ENCODE measurements around the gene ZSWIM8.

DNA sequence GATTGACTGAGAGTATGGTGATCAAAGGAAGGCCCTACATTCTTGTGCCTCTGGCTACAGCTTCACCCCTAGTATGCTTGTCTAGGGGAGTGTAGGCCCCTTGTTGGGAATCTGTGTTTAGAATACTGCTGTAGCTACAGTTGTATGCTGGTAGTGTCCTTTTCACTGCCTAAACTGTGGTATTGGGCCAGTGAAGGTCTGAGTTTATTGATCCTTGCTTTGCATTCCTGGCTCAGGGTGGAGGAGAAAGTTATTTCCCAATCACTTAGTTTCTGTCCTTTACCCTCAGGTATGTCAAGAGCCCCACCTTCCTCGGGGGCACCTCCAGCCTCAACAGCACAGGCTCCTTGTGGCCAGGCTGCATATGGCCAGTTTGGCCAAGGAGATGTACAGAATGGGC, 34.6 kb upstream of the ZSWIM8 start:
- TF ChIP-seq, protein P1, sequence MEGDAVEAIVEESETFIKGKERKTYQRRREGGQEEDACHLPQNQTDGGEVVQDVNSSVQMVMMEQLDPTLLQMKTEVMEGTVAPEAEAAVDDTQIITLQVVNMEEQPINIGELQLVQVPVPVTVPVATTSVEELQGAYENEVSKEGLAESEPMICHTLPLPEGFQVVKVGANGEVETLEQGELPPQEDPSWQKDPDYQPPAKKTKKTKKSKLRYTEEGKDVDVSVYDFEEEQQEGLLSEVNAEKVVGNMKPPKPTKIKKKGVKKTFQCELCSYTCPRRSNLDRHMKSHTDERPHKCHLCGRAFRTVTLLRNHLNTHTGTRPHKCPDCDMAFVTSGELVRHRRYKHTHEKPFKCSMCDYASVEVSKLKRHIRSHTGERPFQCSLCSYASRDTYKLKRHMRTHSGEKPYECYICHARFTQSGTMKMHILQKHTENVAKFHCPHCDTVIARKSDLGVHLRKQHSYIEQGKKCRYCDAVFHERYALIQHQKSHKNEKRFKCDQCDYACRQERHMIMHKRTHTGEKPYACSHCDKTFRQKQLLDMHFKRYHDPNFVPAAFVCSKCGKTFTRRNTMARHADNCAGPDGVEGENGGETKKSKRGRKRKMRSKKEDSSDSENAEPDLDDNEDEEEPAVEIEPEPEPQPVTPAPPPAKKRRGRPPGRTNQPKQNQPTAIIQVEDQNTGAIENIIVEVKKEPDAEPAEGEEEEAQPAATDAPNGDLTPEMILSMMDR (IDR thresholded peaks at IDR 0.05 in 4 of 5, conservative IDR thresholded peaks at IDR 0.05 in 1 of 5) = no peak
- TF ChIP-seq POLR2A (IDR thresholded peaks at IDR 0.05) = no peak

All from gastrocnemius medialis (tissue), 4 donors.